HEK293 (cell line): ENCODE measurements around the gene CEMIP2.

Experiments used
- GLI4 ChIP-seq: fragments of 450-650 bp; formaldehyde crosslinking; IDR thresholded peaks from 2 replicates; pipeline ENCODE4 v1.5.1; 2016; ENCODE audit warnings: missing biosample characterization, missing genetic modification characterization
- REPIN1 ChIP-seq: fragments of 450-650 bp; formaldehyde crosslinking; IDR thresholded peaks from 2 replicates; pipeline ENCODE4 v1.5.1; 2017; ENCODE audit warnings: missing biosample characterization, missing genetic modification characterization, low read depth
- ZBTB7A ChIP-seq: fragments of 450-650 bp; formaldehyde crosslinking; IDR thresholded peaks from 2 replicates; pipeline ENCODE4 v1.5.1; 2016; ENCODE audit warnings: low read depth, missing biosample characterization, missing genetic modification characterization
- ZBTB8A ChIP-seq: fragments of 450-650 bp; formaldehyde crosslinking; IDR thresholded peaks from 2 replicates; pipeline ENCODE4 v1.5.1; 2016; ENCODE audit warnings: missing biosample characterization, missing genetic modification characterization
- ZNF174 ChIP-seq: fragments of 450-650 bp; formaldehyde crosslinking; IDR thresholded peaks from 2 replicates; pipeline ENCODE4 v1.5.0; 2017; ENCODE audit warnings: missing biosample characterization, mild to moderate bottlenecking, missing genetic modification characterization
- ZNF202 ChIP-seq: fragments of 450-650 bp; formaldehyde crosslinking; IDR thresholded peaks from 2 replicates; pipeline ENCODE4 v1.5.1; 2016; ENCODE audit warnings: missing biosample characterization, missing genetic modification characterization, borderline replicate concordance
- ZNF274 ChIP-seq, 2 experiments: fragments of 200-500 bp in 1 of 2; fragments of 450-650 bp in 1 of 2; sonication (Bioruptor generic) in 1 of 2; formaldehyde crosslinking in 1 of 2; IDR thresholded peaks; 2 replicates each; pipeline versions ENCODE4 v1.5.1 to v1.6.1; 2014 to 2016; ENCODE audit warnings: borderline replicate concordance in 1 of 2, inconsistent platforms in 1 of 2, low read length in 1 of 2, missing biosample characterization in 1 of 2, missing genetic modification characterization in 1 of 2
- ZNF670 ChIP-seq: fragments of 450-650 bp; formaldehyde crosslinking; IDR thresholded peaks from 2 replicates; pipeline ENCODE4 v1.5.1; 2016; ENCODE audit warnings: missing biosample characterization, missing genetic modification characterization, low read depth
- ZSCAN23 ChIP-seq: fragments of 450-650 bp; formaldehyde crosslinking; IDR thresholded peaks from 2 replicates; pipeline ENCODE4 v1.5.1; 2016; ENCODE audit warnings: missing biosample characterization, missing genetic modification characterization
- TF ChIP-seq, protein P1 (sequence below): fragments of 450-650 bp; formaldehyde crosslinking; IDR thresholded peaks from 2 replicates; pipeline ENCODE4 v1.5.1; 2016; ENCODE audit warnings: missing biosample characterization, missing genetic modification characterization
- TF ChIP-seq, protein P2 (sequence below): fragments of 450-650 bp; formaldehyde crosslinking; IDR thresholded peaks from 2 replicates; pipeline ENCODE4 v1.5.1; 2017; ENCODE audit warnings: missing biosample characterization, missing genetic modification characterization
- TF ChIP-seq, protein P3 (sequence below): IDR thresholded peaks from 2 replicates; pipeline ENCODE4 v1.6.1; 2011; ENCODE audit warnings: mild to moderate bottlenecking, low read depth, low read length, borderline replicate concordance
- TF ChIP-seq, protein P4 (sequence below): fragments of 450-650 bp; formaldehyde crosslinking; IDR thresholded peaks from 2 replicates; pipeline ENCODE4 v1.5.1; 2016; ENCODE audit warnings: missing biosample characterization, missing genetic modification characterization

DNA sequence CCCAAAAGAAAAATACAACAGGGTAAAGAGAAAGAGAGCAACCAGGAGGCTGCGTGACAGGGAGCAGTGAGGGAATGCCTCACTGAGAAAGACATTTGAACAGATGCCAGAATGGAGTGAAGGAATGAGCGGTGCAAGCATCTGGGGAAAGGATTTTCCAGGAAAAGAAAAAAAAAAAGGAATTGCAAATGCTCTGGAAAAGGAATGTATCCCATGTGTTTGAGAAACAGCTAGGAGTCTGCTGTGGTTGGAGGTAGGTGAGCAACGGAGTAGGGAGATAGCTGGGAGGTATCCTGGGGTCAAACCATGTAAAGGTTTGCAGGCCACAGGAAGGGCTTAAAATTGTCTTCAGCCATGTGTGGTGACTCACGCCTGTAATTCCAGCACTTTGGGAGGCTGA is 23.6 kb upstream of the CEMIP2 start:
- TF ChIP-seq, protein P1, sequence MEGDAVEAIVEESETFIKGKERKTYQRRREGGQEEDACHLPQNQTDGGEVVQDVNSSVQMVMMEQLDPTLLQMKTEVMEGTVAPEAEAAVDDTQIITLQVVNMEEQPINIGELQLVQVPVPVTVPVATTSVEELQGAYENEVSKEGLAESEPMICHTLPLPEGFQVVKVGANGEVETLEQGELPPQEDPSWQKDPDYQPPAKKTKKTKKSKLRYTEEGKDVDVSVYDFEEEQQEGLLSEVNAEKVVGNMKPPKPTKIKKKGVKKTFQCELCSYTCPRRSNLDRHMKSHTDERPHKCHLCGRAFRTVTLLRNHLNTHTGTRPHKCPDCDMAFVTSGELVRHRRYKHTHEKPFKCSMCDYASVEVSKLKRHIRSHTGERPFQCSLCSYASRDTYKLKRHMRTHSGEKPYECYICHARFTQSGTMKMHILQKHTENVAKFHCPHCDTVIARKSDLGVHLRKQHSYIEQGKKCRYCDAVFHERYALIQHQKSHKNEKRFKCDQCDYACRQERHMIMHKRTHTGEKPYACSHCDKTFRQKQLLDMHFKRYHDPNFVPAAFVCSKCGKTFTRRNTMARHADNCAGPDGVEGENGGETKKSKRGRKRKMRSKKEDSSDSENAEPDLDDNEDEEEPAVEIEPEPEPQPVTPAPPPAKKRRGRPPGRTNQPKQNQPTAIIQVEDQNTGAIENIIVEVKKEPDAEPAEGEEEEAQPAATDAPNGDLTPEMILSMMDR (tag by site-specific recombination), result no peak
- no peak for TF ChIP-seq ZBTB8A (tag by site-specific recombination)
- no peak for TF ChIP-seq REPIN1 (tag by site-specific recombination)
- TF ChIP-seq ZNF174 (tag by site-specific recombination), result no peak
- TF ChIP-seq, protein P2, sequence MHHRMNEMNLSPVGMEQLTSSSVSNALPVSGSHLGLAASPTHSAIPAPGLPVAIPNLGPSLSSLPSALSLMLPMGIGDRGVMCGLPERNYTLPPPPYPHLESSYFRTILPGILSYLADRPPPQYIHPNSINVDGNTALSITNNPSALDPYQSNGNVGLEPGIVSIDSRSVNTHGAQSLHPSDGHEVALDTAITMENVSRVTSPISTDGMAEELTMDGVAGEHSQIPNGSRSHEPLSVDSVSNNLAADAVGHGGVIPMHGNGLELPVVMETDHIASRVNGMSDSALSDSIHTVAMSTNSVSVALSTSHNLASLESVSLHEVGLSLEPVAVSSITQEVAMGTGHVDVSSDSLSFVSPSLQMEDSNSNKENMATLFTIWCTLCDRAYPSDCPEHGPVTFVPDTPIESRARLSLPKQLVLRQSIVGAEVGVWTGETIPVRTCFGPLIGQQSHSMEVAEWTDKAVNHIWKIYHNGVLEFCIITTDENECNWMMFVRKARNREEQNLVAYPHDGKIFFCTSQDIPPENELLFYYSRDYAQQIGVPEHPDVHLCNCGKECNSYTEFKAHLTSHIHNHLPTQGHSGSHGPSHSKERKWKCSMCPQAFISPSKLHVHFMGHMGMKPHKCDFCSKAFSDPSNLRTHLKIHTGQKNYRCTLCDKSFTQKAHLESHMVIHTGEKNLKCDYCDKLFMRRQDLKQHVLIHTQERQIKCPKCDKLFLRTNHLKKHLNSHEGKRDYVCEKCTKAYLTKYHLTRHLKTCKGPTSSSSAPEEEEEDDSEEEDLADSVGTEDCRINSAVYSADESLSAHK (tag by site-specific recombination), result no peak
- TF ChIP-seq ZBTB7A, result no peak
- no peak for TF ChIP-seq ZNF202 (tag by site-specific recombination)
- TF ChIP-seq ZNF274 (IDR thresholded peaks at IDR 0.05; ENCODE audit: low read length), result no peak
- TF ChIP-seq ZNF274 (tag by site-specific recombination; IDR thresholded peaks at IDR 0.05; ENCODE audit: borderline replicate concordance), result no peak
- no peak for TF ChIP-seq GLI4
- TF ChIP-seq, protein P3, sequence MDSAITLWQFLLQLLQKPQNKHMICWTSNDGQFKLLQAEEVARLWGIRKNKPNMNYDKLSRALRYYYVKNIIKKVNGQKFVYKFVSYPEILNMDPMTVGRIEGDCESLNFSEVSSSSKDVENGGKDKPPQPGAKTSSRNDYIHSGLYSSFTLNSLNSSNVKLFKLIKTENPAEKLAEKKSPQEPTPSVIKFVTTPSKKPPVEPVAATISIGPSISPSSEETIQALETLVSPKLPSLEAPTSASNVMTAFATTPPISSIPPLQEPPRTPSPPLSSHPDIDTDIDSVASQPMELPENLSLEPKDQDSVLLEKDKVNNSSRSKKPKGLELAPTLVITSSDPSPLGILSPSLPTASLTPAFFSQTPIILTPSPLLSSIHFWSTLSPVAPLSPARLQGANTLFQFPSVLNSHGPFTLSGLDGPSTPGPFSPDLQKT, result no peak
- TF ChIP-seq, protein P4, sequence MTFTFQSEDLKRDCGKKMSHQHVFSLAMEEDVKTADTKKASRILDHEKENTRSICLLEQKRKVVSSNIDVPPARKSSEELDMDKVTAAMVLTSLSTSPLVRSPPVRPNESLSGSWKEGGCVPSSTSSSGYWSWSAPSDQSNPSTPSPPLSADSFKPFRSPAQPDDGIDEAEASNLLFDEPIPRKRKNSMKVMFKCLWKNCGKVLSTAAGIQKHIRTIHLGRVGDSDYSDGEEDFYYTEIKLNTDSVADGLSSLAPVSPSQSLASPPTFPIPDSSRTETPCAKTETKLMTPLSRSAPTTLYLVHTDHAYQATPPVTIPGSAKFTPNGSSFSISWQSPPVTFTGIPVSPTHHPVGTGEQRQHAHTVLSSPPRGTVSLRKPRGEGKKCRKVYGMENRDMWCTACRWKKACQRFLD (tag by site-specific recombination), result no peak
- TF ChIP-seq ZNF670 (tag by site-specific recombination), result no peak
- TF ChIP-seq ZSCAN23 (tag by site-specific recombination), result no peak
